ENCODE data around the gene MBNL2. TPM values are rescaled to one million over a fixed set of nuclear protein-coding genes. Genes with fewer than 3 reads are reported as not detected.
A peak's percentile ranks its signal among the peaks of the same experiment; 100 is the strongest.

The MBNL2 gene
- total RNA-seq, 2 donors from 2014 or later = 59.6 to 67.7 TPM

DNA sequence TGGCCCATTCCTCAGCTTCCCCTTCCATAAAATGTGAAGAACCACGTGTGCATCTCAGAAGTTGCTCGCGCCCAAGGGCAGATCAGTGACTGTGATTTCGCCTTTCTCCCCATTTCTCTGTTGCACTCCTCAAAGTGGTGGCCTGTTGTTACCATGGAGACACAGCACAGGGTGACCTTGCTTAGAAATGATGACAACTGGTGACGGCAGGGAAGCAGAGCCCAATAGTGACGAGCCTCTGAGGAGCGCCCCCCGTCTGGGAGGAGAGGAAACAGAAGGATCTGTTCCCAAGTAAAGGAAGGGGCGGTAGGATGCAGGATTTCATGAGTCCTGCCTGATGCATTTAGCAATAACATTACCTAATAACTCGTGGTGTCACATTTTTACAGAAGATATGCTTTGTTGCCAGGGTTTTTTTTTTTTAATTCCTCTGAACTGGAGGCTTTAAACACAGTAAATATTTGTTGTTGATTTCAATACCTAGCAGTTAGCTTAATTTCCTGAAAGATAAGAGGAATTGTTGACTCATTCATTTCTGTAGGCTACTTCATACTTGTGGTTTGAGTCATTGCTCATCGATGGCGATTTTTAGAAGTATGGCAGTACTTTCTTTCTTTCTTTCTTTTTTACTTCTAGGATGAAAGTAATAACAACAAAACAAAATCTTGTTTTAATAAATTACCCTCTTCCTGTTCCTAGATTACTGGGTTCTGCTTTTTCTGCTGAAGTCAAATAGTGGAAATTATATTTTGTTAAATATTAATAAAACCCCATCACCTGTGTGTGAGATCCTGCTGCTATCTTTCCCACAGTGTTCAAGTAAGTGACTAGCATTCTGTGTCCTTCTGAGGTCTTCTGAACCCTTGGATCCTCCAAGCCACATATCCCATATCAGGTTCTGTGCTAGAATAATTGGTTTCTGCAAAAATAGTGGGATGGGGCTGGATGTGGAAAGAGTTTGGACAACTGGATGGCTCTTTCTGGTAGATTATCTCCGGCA, 36.0 kb downstream of the MBNL2 start:
- H3K4me1 ChIP-seq (ENCODE audit: control insufficient read depth in 1 of 2, low read depth in 2 of 2) = peaks cover 82 to 83% of the 10 kb centered on the region in 2 donors
- peak overlapping the region; percentile 65 to 75 for H3K27ac ChIP-seq
- H3K27me3 ChIP-seq (replicated peaks; ENCODE audit: insufficient read depth) = no peaks in the 10 kb centered on the region
- DNase-seq (ENCODE audit: low spot score) = peak; percentile 18
- no peaks in the 10 kb centered on the region for H3K9me3 ChIP-seq
- H3K4me3 ChIP-seq = no peak overlapping the region
- peak; percentile 16 for ATAC-seq (ENCODE audit: insufficient number of reproducible peaks, low FRiP score, low read depth)
- TF ChIP-seq CTCF (IDR thresholded peaks at IDR 0.05) = no peak
- H3K36me3 ChIP-seq = no peaks in the 10 kb centered on the region

DNA sequence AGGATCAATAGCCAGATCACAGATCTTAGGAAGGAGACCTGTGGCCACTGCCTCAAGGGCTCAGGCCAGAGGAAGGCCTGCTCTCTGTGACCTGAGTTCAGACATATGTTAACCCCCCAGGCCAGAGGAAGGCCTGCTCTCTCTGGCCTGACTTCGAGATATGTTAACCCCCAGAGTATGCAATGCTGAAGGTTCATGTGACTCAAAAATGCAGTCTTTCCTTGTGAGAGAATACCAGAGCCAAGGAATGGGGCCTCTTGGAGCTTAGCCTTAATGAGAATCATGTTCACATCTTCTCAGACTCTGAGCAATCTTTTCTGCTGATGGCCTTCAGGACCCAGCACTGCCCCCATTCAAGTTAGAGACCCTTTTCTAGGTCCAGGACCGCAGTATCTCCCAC, 36.7 kb downstream of the MBNL2 start:
- Histone ChIP-seq H3K27ac (peak overlapping the region; percentile 65 to 75), H3K9me3 (no peaks in the 10 kb centered on the region), H3K4me3 (no peak overlapping the region), H3K4me1 (ENCODE audit: control insufficient read depth in 1 of 2, low read depth in 2 of 2) (peaks cover 78 to 83% of the 10 kb centered on the region in 2 donors), H3K36me3 (no peaks in the 10 kb centered on the region), H3K27me3 (replicated peaks; ENCODE audit: insufficient read depth) (no peaks in the 10 kb centered on the region)
- TF ChIP-seq CTCF (IDR thresholded peaks at IDR 0.05) = no peak
- DNase-seq (ENCODE audit: low spot score) (no peak), ATAC-seq (ENCODE audit: insufficient number of reproducible peaks, low FRiP score, low read depth) (no peak)

DNA sequence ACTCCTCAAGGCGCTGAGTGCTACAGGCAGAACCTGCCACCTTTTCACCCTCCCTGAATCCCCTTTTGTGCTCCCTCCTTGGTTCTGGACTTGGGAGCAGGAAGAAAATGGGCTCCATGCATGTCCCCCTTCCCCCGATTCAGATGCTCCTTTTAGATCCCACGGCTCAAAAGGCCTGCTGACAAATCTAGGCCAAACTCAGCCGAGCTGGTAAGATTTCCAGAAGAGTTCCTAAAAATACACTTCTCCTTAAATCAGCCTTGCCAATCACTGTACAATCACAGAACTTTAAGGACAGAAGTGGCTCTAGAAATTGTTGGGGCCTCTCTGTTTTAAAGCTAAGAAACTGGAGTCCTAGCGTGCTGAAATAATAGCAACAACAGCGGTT, 37.3 kb downstream of the MBNL2 start:
- H3K27me3 ChIP-seq (replicated peaks; ENCODE audit: insufficient read depth) = no peaks in the 10 kb centered on the region
- no peaks in the 10 kb centered on the region for H3K36me3 ChIP-seq
- ATAC-seq (ENCODE audit: insufficient number of reproducible peaks, low FRiP score, low read depth) = no peak
- no peak overlapping the region for H3K4me3 ChIP-seq
- no peak for DNase-seq (ENCODE audit: low spot score)
- peak overlapping the region; percentile 65 to 75 for H3K27ac ChIP-seq
- no peak for TF ChIP-seq CTCF (IDR thresholded peaks at IDR 0.05)
- no peaks in the 10 kb centered on the region for H3K9me3 ChIP-seq
- H3K4me1 ChIP-seq (ENCODE audit: control insufficient read depth in 1 of 2, low read depth in 2 of 2) = peaks cover 73 to 83% of the 10 kb centered on the region in 2 donors

DNA sequence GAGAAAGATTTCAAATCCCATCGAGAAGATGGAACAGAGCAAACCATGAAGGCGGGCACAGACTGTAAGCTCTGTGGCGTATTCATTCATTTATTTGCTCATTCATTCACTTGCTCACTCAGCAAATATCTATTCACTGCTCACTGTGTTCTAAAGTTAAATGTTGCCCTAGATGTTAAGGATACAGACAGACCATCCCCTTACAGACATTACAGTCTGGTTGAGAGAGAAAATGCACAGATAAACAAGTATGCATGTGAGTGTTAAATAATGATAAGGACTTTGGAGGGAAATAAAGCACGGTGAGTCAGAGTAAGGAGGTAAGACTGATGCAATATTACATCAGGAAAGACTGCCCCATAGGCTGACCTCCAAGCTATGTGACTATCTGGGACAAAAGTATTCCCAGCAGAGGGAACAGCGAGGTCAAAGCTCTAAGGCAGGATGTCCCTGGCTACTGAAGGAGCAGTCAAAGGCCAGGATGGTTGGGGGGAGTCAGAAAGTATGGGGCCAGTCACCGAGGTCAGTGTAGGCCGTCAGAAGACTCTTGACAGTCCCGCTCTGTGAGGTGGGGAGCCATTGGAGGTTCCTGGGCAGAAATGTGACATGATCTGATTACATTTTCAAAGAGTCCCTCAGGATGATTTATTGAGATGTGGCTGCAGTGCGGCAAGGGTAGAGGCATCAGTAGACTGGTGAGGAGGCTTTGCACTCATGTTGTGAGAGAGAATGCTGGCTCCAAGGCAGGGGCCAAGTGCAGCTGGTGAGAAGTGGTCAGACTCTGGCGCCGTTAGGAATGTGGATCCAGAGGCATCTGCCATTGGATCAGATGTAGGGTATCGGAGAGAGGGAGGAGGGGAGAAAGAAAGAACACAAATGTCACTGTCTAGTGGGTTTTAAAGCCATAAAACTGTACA, 37.9 kb downstream of the MBNL2 start:
- Histone ChIP-seq H3K9me3 (no peaks in the 10 kb centered on the region), H3K4me1 (ENCODE audit: control insufficient read depth in 1 of 2, low read depth in 2 of 2) (peaks cover 69 to 83% of the 10 kb centered on the region in 2 donors), H3K4me3 (no peak overlapping the region), H3K36me3 (no peaks in the 10 kb centered on the region), H3K27ac (peak overlapping the region; percentile 65 to 75), H3K27me3 (replicated peaks; ENCODE audit: insufficient read depth) (no peaks in the 10 kb centered on the region)
- TF ChIP-seq CTCF (IDR thresholded peaks at IDR 0.05) = no peak
- ATAC-seq (ENCODE audit: insufficient number of reproducible peaks, low FRiP score, low read depth) = no peak
- no peak for DNase-seq (ENCODE audit: low spot score)
